Measurements from ENCODE around the gene FAM186B. TPM values are rescaled to one million over a fixed set of nuclear protein-coding genes. Genes with fewer than 3 reads are reported as not detected.
A peak's percentile ranks its signal among the peaks of the same experiment; 100 is the strongest.

FAM186B gene
- total RNA-seq, 1 experiment from 2014 or later: 0.46 TPM

DNA sequence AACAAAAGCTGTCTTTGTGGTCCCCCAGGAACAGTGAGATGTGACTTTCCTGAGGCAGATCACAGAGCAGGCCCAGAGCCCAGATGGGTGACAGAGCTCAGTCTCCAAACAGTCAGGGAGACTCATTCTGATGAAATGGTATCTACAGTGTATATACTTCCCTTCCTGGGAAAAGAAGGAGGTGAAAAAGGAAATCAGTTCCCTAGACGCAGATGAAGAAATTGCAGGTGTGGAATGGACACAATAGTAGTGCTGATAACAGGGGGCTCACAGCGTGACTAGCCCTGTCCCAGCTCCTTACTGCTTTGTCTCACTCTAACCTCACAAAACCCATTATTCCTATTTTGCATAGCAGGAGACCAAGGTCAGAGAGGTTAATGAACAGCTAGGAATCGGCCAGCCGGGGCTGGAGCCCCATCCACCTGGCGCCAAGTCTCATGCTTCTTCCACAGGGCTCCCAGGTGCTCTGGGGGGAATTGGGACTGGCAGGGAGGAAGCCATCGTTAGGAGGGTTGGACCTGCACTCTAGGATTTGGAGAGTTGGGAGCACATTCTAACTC, 54.7 kb downstream of the FAM186B start:
- H2BK12ac ChIP-seq (ENCODE audit: insufficient read length, low read depth, low read length): no peak overlapping the region
- Mint-ChIP-seq H3K27ac (no peak overlapping the region), H3K9me3 (no peaks in the 10 kb centered on the region), H3K4me1 (peaks cover 0 to 20% of the 10 kb centered on the region in 2 experiments; a peak in 2 of 4 replicates), H3K27me3 (ENCODE audit: low read depth) (peaks cover 63% of the 10 kb centered on the region), H3K4me3 (0 out of 5 replicates have a peak overlapping the region, but pooled peaks of 1 of the 2 experiments have one; percentile 8), H3K36me3 (ENCODE audit: insufficient read depth in 1 of 3, low read depth in 3 of 3) (no peaks in the 10 kb centered on the region)
- no peaks in the 10 kb centered on the region for H3K4me1 ChIP-seq (ENCODE audit: insufficient read depth, low read length)
- H4K8ac ChIP-seq (replicated peaks; ENCODE audit: insufficient read length, low read depth, low read length): no peak overlapping the region
- H2AK5ac ChIP-seq (ENCODE audit: insufficient read length, low read length): no peak overlapping the region
- H3K4ac ChIP-seq (ENCODE audit: low read depth, low read length): no peak overlapping the region
- no peak for TF ChIP-seq CTCF (conservative IDR thresholded peaks at IDR 0.05)
- no peaks in the 10 kb centered on the region for H3K9me3 ChIP-seq (ENCODE audit: control insufficient read depth, low read depth, low read length)
- no CpG with 5 or more reads among the region's 6 CpGs for WGBS (ENCODE audit: extremely low coverage, insufficient read length, low lambda C conversion rate)
- DNase-seq: no peak
- no peak overlapping the region for H3K9ac ChIP-seq (ENCODE audit: extremely low read depth, insufficient read length, low read length)
- H2BK5ac ChIP-seq (ENCODE audit: insufficient read length, low read length): no peak overlapping the region
- peaks cover 7% of the 10 kb centered on the region for H3K23me2 ChIP-seq (ENCODE audit: insufficient read length, low read depth, low read length, poor library complexity, severe bottlenecking)
- no peak overlapping the region for H2BK120ac ChIP-seq (ENCODE audit: low read depth, low read length, poor library complexity, severe bottlenecking)
- peaks cover 5% of the 10 kb centered on the region; the same call in 1 of the 2 replicates for H3K27me3 ChIP-seq (ENCODE audit: insufficient read depth, low read length)
- H4K20me1 ChIP-seq (ENCODE audit: control insufficient read depth, insufficient read depth, insufficient read length): no peaks in the 10 kb centered on the region
- H3K27ac ChIP-seq (ENCODE audit: insufficient read length, low read depth, low read length): no peak overlapping the region
- no peaks in the 10 kb centered on the region for H3K79me2 ChIP-seq (ENCODE audit: insufficient read depth, low read length)
- no peak overlapping the region for H3K14ac ChIP-seq (ENCODE audit: insufficient read depth, low read length)
- no peak overlapping the region for H2AFZ ChIP-seq (ENCODE audit: low read length)
- H3K23ac ChIP-seq (ENCODE audit: insufficient read length, low read depth, low read length): no peak overlapping the region
- no peak overlapping the region for H2BK15ac ChIP-seq (ENCODE audit: low read depth, low read length)
- H3T11ph ChIP-seq (ENCODE audit: low read length): no peak overlapping the region
- no peaks in the 10 kb centered on the region for H3K79me1 ChIP-seq (ENCODE audit: insufficient read depth, low read depth, low read length, poor library complexity, severe bottlenecking)
- no peak overlapping the region for H4K5ac ChIP-seq (ENCODE audit: insufficient read length, low read depth, low read length)
- H3K56ac ChIP-seq (ENCODE audit: insufficient read length, low read depth, low read length): no peak overlapping the region
- H4K91ac ChIP-seq (ENCODE audit: insufficient read length, low read depth, low read length): no peak overlapping the region
- H3K18ac ChIP-seq (ENCODE audit: insufficient read length, low read depth, low read length): no peak overlapping the region
- H3K4me2 ChIP-seq (ENCODE audit: insufficient read depth, insufficient read length, low read length): no peak overlapping the region
- no peak overlapping the region for H2BK20ac ChIP-seq (ENCODE audit: low read depth, low read length, poor library complexity, severe bottlenecking)
